MCF 10A (cell line): Measurements from ENCODE around the gene ACP6. TPM values are rescaled to one million over a fixed set of nuclear protein-coding genes. Genes with fewer than 3 reads are reported as not detected.

Experiments used
- Bru-seq: library from RNA; stranded (reverse); fragments of 400-500 nt; gene quantifications from one replicate; lab custom pipeline; 2021; lab: Mats Ljungman, UMichigan
- BruChase-seq, 2 experiments: library from RNA; stranded (reverse); fragments of 400-500 nt; gene quantifications; one replicate each; lab custom pipeline; 2021; lab: Mats Ljungman, UMichigan
- BruUV-seq: library from RNA; stranded (reverse); fragments of 400-500 nt; replicated peaks from 2 replicates; lab custom pipeline; 2021; lab: Mats Ljungman, UMichigan
- CTCF ChIA-PET: fragments of 300-600 bp; sonication (Branson Sonifier 250); formaldehyde crosslinking; extraction: SDS; loops from one replicate; lab custom pipeline; 2021; ENCODE audit warnings: antibody characterized with exemption, inconsistent platforms; lab: Yijun Ruan, JAX
- POLR2A ChIA-PET: fragments of 300-600, 350-650 bp; sonication (Branson Sonifier 250); formaldehyde crosslinking; extraction: SDS; loops from one replicate; lab custom pipeline; 2020; ENCODE audit warnings: antibody characterized with exemption, inconsistent platforms; lab: Yijun Ruan, JAX
- DNase-seq: peaks from one replicate; pipeline ENCODE4 v3.0.0-alpha.2; 2018; ENCODE audit not compliant: unreplicated experiment
- H3K27ac Mint-ChIP-seq: one replicate; pipeline ENCODE4 v1.8.0; 2022; ENCODE audit warnings: mild to moderate bottlenecking, low read depth, mixed read lengths; ENCODE audit not compliant: unreplicated experiment
- H3K27me3 Mint-ChIP-seq: one replicate; pipeline ENCODE4 v1.8.0; 2022; ENCODE audit warnings: mixed read lengths; ENCODE audit not compliant: insufficient read depth, unreplicated experiment
- H3K36me3 Mint-ChIP-seq: one replicate; pipeline ENCODE4 v1.8.0; 2022; ENCODE audit warnings: mild to moderate bottlenecking, moderate library complexity, mixed read lengths; ENCODE audit not compliant: insufficient read depth, unreplicated experiment
- H3K4me1 Mint-ChIP-seq: one replicate; pipeline ENCODE4 v1.8.0; 2022; ENCODE audit warnings: mixed read lengths; ENCODE audit not compliant: insufficient read depth, unreplicated experiment
- H3K4me3 Mint-ChIP-seq: one replicate; pipeline ENCODE4 v1.8.0; 2022; ENCODE audit warnings: mild to moderate bottlenecking, moderate library complexity, mixed read lengths; ENCODE audit not compliant: unreplicated experiment
- H3K9me3 Mint-ChIP-seq: one replicate; pipeline ENCODE4 v1.8.0; 2022; ENCODE audit warnings: mixed read lengths; ENCODE audit not compliant: unreplicated experiment
- intact Hi-C: fragments of 100-400 bp; cut with micrococcal nuclease; formaldehyde crosslinking; loops from 2 replicates; pipeline ENCODE4 v1.14.1; 2022
- long read RNA-seq: library from polyadenylated mRNA; stranded (forward); transcript quantifications from one replicate; pipeline ENCODE4 v2.0.0, GENCODE V29; 2022
- total RNA-seq: library from RNA; stranded (reverse); gene quantifications from 2 replicates; pipeline ENCODE4 v1.2.3, GENCODE V29; 2022
- TF ChIP-seq, protein P1 (sequence below): fragments of 200-600 bp; IDR thresholded peaks from one replicate; pipeline ENCODE4 v1.8.0; 2022; ENCODE audit warnings: antibody characterized with exemption, mild to moderate bottlenecking; ENCODE audit not compliant: unreplicated experiment

The ACP6 gene
- total RNA-seq = 40.5 and 54.1 TPM in 2 replicates
- percentile 69 among the genes with signal in this experiment for Bru-seq, nascent RNA
- percentile 70 among the genes with signal in this experiment for BruChase-seq, experiment 1, labeled RNA remaining after a 6-hour chase
- BruChase-seq, experiment 2, labeled RNA remaining after a 2-hour chase = percentile 77 among the genes with signal in this experiment
- long read RNA-seq, full-length matches to known transcripts = 54 of 76 reads
- long read RNA-seq, partial matches to known transcripts = 5 of 76 reads
- long read RNA-seq, other reads (novel, unspliced or antisense) = 17 of 76 reads

DNA sequence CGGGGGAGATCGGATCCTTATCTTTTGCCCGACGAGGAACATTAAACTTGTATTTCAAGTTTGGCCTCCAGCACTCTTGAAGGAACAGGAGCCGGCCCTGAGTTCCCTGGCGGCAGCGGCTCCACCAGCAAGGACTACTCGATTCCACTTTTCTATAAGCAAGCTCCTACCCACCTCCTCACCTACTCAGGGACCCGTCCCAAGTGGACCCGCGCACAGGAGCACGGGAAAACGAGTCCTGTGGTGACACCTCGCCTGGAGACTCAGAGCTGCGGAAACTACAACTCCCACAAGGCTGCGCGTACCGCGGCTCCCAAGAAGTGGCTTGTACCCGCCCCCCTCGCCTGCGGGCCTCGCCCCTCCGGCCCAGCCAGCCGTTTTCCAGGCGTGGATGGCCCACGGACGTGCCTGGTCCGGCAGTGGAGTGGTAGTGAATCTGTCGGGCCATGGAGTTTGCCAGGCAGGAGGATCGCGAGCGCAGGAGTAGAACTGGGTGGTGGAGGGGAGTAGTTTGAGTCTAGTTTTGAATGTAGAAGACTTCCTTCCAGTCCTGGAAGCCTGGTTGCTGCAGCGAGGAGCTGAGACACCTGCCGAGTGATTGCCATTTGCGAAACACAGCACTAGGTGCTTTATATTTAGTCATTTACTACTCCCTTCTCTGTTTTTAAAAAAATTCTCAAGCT, at the start of gene ACP6:
Gene ACP6, minus strand, starts transcription at position 206 of the 683 bp plus-strand sequence. CDS start 476 bp downstream, outside the sequence.
- DNase-seq = peak; percentile 98
- no peaks in the 10 kb centered on the region for H3K27me3 Mint-ChIP-seq
- H3K36me3 Mint-ChIP-seq = no peaks in the 10 kb centered on the region
- no peaks in the 10 kb centered on the region for H3K9me3 Mint-ChIP-seq
- TF ChIP-seq, protein P1, sequence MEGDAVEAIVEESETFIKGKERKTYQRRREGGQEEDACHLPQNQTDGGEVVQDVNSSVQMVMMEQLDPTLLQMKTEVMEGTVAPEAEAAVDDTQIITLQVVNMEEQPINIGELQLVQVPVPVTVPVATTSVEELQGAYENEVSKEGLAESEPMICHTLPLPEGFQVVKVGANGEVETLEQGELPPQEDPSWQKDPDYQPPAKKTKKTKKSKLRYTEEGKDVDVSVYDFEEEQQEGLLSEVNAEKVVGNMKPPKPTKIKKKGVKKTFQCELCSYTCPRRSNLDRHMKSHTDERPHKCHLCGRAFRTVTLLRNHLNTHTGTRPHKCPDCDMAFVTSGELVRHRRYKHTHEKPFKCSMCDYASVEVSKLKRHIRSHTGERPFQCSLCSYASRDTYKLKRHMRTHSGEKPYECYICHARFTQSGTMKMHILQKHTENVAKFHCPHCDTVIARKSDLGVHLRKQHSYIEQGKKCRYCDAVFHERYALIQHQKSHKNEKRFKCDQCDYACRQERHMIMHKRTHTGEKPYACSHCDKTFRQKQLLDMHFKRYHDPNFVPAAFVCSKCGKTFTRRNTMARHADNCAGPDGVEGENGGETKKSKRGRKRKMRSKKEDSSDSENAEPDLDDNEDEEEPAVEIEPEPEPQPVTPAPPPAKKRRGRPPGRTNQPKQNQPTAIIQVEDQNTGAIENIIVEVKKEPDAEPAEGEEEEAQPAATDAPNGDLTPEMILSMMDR = no peak
- intact Hi-C loops = no loop called here
- ChIA-PET POLR2A (interaction anchor here (0.5 to 2.2 kb wide), 33 partner anchors 10 to 663 kb away, joined by 3 to 20 read pairs (median 4); no protein-coding TSS in a partner anchor), CTCF (interaction anchor here (0.6 to 1.8 kb wide), 16 partner anchors 10 to 226 kb away, joined by 3 to 8 read pairs (median 3); no protein-coding TSS in a partner anchor)
- H3K27ac Mint-ChIP-seq = peak within 1 kb of the TSS; percentile 75
- H3K4me3 Mint-ChIP-seq = peak within 1 kb of the TSS; percentile 93
- BruUV-seq = no TSS peak
- peaks cover 17% of the 10 kb centered on the region for H3K4me1 Mint-ChIP-seq

DNA sequence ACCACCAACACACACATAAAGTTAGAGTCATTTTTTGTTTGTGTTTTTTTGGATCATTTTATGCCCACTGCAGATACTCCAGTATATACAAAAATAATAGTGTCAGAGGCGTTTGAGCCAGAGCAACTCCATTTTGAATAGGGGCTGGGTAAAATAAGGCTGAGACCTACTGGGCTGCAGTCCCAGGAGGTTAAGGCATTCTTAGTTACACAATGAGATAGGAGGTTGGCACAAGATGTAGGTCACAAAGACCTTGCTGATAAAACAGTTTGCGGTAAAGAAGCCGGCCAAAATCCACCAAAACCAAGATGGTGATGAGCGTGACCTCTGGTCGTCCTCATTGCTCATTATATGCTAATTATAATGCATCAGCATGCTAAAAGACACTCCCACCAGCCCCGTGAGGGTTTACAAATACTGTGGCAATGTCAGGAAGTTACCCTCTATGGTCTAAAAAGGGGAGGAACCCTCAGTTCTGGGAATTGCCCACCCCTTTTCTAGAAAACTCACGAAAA, 49.4 kb upstream of the ACP6 start:
- H3K4me3 Mint-ChIP-seq = no peak overlapping the region
- H3K27me3 Mint-ChIP-seq = peaks cover 4% of the 10 kb centered on the region
- no TSS peak for BruUV-seq
- H3K9me3 Mint-ChIP-seq = no peaks in the 10 kb centered on the region
- no peak overlapping the region for H3K27ac Mint-ChIP-seq
- H3K36me3 Mint-ChIP-seq = no peaks in the 10 kb centered on the region
- intact Hi-C loops = no loop called here
- POLR2A ChIA-PET = interaction anchor here (0.7 to 1.4 kb wide), 2 partner anchors 38 to 1671 kb away, joined by 3 to 4 read pairs; a partner anchor contains a TSS
- peaks cover 24% of the 10 kb centered on the region for H3K4me1 Mint-ChIP-seq
- CTCF ChIA-PET = interaction anchor here (0.5 to 10.7 kb wide), 6 partner anchors 18 to 199 kb away, joined by 3 to 149 read pairs (median 4); no protein-coding TSS in a partner anchor
- no peak for DNase-seq
- TF ChIP-seq, protein P1 = no peak

DNA sequence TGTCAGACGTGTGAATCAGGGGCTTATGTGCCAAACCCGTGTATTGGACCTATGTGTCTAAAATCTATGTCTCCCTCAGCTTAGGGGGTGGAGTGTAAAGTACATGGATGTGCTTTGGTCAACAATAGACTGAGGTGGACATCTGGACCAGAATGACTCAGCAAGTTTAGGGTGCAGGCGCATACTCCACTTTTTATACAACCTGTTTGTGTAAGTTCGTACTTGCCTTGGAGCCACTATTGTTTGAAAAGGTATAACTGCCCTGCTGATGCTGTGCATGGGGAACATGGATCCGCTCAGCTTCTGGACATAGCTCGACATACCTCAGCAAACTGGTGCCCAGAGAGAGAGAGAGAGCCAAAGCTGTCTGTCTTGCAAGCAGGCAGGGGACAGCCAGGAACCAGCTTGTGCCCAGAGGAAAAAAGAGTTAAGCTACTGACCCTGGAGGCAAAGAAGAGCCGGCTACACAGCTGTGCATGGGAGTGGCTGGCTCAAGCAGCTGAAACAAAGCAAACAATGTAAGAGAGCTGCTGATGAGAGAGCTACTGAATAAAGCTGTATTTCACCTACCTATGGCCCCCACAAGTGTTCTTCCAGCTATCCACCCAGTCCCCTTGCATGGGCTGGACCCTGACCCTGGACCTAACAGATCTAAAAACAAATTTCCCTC, 48.8 kb upstream of the ACP6 start:
- Mint-ChIP-seq H3K4me1 (peaks cover 24% of the 10 kb centered on the region), H3K9me3 (no peaks in the 10 kb centered on the region), H3K27me3 (peaks cover 10% of the 10 kb centered on the region), H3K27ac (no peak overlapping the region), H3K4me3 (no peak overlapping the region), H3K36me3 (no peaks in the 10 kb centered on the region)
- intact Hi-C loops = no loop called here
- POLR2A ChIA-PET = interaction anchor here (1.4 kb wide), 1 partner anchor 38 kb away, joined by 4 read pairs; no protein-coding TSS in a partner anchor
- CTCF ChIA-PET = interaction anchor here (0.5 to 10.7 kb wide), 10 partner anchors 15 to 199 kb away, joined by 3 to 149 read pairs (median 4); no protein-coding TSS in a partner anchor
- no peak for DNase-seq
- TF ChIP-seq, protein P1 = no peak
- BruUV-seq = no TSS peak
